Medulla oblongata (tissue), 1 donor: Measurements from ENCODE around the gene C2CD2.

Experiments used
- DNase-seq: peaks from one replicate; pipeline ENCODE4 v3.0.0-alpha.2; 2015; ENCODE audit errors: extremely low spot score

The C2CD2 gene

GRCh38 chr21:41888749-41889376 is 65.0 kb downstream of the C2CD2 start:
- no peak for DNase-seq

- no peak for DNase-seq
Measured at GRCh38 chr21:41887667-41888066, 66.2 kb downstream of the C2CD2 start.

DNA sequence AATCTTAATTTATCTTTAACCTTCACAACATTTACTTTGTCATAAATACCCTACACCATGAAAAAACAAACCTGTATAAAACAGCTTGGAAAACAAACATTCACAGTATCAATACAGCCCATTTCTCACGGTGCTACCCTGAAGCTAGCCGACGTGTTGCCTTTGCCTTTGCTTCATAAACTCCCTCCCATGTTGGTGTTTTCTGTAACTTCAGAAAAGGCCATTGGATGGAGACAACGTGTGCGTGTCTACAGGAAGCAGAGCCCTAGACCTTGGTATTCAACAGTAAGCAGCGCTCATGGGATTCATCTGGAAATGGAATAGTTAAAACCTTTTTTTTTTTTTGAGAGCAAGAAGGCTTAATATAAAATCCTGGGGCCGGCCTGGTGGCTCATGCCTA is 67.5 kb downstream of the C2CD2 start:
- DNase-seq: no peak

GRCh38 chr21:41885341-41886024 is 68.3 kb downstream of the C2CD2 start:
- DNase-seq: no peak

GRCh38 chr21:41884501-41885030 is 69.3 kb downstream of the C2CD2 start:
- no peak for DNase-seq

DNA sequence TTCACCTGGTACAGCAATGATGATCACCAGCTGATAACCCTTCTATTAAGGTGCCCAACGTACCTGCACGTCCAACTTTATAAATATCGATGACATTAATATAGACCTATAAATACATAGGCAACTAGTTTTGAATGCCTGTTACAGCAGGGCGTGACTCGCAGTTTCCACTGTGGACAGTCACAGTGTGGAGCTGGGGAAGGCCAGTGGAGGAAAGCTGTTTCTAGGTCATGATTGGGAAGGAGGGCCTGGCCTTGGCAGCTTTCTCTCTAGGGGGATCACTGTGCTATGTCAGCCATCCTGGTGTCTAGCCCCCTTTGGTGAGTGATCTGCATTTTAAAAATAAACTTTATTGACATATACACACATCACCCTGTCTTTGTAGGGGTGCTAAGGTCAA is 70.2 kb downstream of the C2CD2 start:
- no peak for DNase-seq

GRCh38 chr21:41881051-41881450 is 72.8 kb downstream of the C2CD2 start:
- DNase-seq: no peak

- DNase-seq: no peak
Measured at GRCh38 chr21:41880153-41880552, 73.7 kb downstream of the C2CD2 start.

- DNase-seq: peak; percentile 56
Measured at GRCh38 chr21:41879190-41879998, 74.4 kb downstream of the C2CD2 start, which contains the start of gene PRDM15. Gene PRDM15, minus strand, starts transcription at chr21:41879344. Its CDS starts 18,981 bp downstream, at chr21:41860363.

DNA sequence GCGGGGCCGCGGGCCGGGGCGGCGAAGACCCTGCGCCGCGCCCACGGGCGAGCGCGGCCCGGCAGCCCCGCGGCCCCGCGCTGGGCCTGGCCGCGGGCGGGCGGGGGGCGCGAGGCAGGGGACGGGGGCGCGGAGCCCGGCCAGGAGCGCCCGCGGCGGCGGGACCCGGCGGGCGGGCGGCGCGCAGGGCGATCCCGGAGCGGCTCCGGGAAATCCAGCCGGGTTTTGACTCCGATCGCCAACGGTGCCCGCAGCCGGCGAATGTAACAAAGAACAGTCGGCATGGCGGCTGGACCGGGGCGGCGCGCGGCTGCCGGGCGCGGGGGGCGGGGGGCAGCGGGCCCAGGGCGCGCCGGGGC is 75.0 kb downstream of the C2CD2 start:
- peak; percentile 63 for DNase-seq

GRCh38 chr21:41877901-41878830 is 75.7 kb downstream of the C2CD2 start:
- peak; percentile 40 for DNase-seq

DNA sequence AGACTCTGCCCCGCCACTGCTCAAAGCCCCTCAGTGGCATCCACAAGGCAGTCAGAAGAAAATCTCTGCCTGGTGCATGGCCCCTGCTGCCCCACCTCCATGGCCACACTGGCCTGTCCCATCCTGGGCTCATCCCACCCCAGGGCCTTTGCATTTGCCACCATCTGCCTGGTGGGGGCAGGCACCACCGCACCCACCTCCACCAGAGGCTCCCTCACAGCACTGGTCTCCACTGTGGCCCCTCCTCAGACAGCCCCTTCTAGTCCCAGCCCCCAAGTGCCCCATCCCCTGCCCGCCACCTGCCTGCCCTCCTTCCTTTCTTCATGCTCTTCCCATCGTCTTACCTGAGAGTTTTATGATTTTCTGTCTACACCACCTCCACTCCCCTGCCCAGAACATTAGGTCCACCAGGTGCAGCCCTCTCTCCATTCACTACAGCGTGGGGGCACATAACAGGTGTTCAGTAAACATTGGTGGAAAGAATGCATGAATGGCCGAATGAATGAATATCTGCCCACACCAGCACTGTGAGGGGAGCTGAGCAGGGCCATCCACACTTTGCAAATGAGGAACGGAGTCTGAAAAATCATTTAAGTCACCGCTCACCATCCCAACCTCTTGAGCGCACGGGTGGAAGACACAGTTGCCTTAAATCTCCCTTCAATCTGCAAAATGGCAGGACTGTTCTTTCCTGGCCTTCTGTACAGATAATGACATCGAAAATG is 76.7 kb downstream of the C2CD2 start:
- DNase-seq: no peak

- no peak for DNase-seq
Measured at GRCh38 chr21:41876396-41876795, 77.4 kb downstream of the C2CD2 start.

DNA sequence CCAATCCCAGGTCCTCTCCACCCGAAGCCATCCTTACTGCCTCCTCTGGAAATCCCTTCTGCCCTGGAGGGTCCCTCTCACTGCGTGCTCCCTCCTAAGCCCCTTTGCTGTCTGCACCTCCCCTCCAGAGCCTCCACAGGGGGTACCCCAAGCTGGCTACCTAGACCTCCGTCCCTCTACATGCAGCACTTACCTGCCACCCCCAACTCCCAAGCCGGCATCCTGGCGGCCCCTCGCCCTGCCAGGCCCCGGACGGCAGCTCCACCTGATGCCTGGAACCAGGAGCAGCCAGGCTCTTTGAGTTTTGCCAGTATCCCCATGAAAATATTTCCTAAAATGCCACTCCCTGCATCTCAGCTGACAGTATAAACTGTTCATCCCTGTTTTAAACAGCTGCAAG is 78.7 kb downstream of the C2CD2 start:
- no peak for DNase-seq

DNA sequence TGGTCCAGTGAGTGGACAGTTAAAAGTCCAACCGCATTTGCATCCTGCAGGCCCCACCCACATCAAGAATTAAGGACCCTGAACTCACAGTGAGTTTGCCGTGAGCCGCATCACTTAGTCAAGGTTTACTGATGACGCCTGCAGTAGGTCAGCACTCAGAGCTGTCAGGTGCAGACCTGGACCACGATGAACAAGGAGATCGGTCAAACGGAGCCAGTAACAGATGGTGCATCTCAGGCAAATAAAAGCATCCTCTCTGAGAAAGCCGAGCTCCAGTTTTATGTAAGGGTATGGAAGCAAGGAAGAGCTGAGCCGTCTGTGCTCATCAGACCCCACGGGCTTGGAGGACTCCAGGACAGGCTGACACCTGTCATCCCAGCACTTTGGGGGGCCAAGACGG is 79.2 kb downstream of the C2CD2 start:
- DNase-seq: no peak

GRCh38 chr21:41873426-41873825 is 80.4 kb downstream of the C2CD2 start:
- no peak for DNase-seq

- no peak for DNase-seq
Measured at GRCh38 chr21:41873005-41873404, 80.8 kb downstream of the C2CD2 start.

- no peak for DNase-seq
Measured at GRCh38 chr21:41871293-41872030, 82.4 kb downstream of the C2CD2 start.

- DNase-seq: no peak
Measured at GRCh38 chr21:41869771-41870170, 84.0 kb downstream of the C2CD2 start.
